ENCODE data around the gene SARM1.

The SARM1 gene

DNA sequence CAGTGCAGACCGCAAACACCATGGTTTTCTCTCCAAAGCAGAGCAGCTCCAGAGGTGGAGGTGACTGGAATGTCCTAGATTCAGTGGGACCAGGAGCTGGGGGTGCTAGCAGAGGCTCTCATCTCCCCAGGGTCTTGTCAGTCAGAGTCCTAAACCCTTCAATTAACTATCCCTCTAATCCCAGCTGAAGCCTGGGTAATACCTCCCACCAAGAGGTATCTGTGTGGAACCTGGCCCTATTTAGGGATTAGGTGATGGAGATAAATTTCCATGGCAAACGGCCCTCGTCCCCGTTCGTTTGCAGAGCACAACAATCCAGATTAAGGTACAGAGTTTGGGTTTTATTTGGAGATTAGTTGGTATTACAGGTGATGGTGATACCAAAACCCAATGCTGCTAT, 8.3 kb upstream of the SARM1 start (continued):
- TF ChIP-seq, protein P1, sequence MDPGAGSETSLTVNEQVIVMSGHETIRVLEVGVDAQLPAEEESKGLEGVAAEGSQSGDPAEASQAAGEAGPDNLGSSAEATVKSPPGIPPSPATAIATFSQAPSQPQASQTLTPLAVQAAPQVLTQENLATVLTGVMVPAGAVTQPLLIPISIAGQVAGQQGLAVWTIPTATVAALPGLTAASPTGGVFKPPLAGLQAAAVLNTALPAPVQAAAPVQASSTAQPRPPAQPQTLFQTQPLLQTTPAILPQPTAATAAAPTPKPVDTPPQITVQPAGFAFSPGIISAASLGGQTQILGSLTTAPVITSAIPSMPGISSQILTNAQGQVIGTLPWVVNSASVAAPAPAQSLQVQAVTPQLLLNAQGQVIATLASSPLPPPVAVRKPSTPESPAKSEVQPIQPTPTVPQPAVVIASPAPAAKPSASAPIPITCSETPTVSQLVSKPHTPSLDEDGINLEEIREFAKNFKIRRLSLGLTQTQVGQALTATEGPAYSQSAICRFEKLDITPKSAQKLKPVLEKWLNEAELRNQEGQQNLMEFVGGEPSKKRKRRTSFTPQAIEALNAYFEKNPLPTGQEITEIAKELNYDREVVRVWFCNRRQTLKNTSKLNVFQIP (CRISPR knock-in tag; IDR thresholded peaks at IDR 0.05; ENCODE audit: borderline replicate concordance, low read depth) = no peak
- no peak for TF ChIP-seq ZNF8 (CRISPR knock-in tag; IDR thresholded peaks at IDR 0.05)
- no peak for TF ChIP-seq OSR1 (CRISPR knock-in tag; IDR thresholded peaks at IDR 0.05)
- no peak for TF ChIP-seq ZNF70 (CRISPR knock-in tag; IDR thresholded peaks at IDR 0.05)
- TF ChIP-seq, protein P2, sequence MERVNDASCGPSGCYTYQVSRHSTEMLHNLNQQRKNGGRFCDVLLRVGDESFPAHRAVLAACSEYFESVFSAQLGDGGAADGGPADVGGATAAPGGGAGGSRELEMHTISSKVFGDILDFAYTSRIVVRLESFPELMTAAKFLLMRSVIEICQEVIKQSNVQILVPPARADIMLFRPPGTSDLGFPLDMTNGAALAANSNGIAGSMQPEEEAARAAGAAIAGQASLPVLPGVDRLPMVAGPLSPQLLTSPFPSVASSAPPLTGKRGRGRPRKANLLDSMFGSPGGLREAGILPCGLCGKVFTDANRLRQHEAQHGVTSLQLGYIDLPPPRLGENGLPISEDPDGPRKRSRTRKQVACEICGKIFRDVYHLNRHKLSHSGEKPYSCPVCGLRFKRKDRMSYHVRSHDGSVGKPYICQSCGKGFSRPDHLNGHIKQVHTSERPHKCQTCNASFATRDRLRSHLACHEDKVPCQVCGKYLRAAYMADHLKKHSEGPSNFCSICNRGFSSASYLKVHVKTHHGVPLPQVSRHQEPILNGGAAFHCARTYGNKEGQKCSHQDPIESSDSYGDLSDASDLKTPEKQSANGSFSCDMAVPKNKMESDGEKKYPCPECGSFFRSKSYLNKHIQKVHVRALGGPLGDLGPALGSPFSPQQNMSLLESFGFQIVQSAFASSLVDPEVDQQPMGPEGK (CRISPR knock-in tag; IDR thresholded peaks at IDR 0.05; ENCODE audit: borderline replicate concordance) = no peak

DNA sequence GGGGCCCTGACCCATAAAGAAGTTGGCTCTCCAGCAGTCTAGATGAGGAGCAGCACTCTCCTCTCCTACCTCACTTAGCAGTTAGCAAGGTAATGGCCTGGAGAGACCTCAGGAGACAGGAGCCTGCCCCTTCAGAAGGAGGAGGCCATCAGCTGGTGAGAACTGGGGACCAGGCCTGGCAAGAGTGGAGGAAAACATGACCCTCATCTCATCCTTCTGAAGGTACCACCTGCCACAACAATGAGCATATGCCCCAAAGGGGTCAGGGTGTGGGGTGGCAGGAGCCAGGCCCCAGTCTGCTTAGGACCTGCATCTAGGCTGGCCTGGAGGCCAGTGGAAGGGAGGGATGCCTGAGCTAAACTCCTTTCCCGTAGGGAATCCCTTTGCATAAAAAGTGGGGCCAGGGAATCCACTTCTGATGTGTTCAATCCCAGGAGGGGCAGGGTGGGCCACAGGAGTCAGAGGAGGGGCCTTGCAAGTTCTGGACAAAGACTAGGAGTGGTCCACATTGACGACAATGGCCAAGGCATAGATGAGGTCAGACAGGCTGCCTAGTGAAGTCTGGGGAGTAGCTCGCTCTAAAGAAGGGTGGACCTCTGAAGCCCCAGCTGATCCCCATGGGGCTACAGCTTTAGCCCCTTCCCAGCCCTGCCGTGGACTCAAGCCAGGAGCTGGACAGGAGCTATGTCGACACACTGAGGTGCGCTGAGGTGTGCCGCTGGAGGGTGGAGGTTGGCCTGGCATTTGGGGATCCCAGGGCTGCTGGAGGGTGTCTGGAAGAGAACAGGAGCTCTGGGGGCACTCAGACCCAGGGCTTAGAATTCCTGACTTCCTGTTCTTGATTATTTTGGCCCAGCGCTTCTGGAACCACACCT, 7.5 kb upstream of the SARM1 start:
- TF ChIP-seq ZNF8 (CRISPR knock-in tag; IDR thresholded peaks at IDR 0.05) (no peak), ESRRG (CRISPR knock-in tag; IDR thresholded peaks at IDR 0.05) (no peak), OSR1 (CRISPR knock-in tag; IDR thresholded peaks at IDR 0.05) (no peak), ISL1 (CRISPR knock-in tag; IDR thresholded peaks at IDR 0.05) (no peak), GLIS3 (CRISPR knock-in tag; IDR thresholded peaks at IDR 0.05) (no peak), ZC3H10 (CRISPR knock-in tag; IDR thresholded peaks at IDR 0.05) (no peak), TOX (CRISPR knock-in tag; IDR thresholded peaks at IDR 0.05; ENCODE audit: borderline replicate concordance) (no peak), ARNTL (CRISPR knock-in tag; IDR thresholded peaks at IDR 0.05; ENCODE audit: borderline replicate concordance, low read depth) (no peak), ZNF565 (CRISPR knock-in tag; conservative IDR thresholded peaks at IDR 0.05; ENCODE audit: low read depth) (no peak), ZFP30 (CRISPR knock-in tag; IDR thresholded peaks at IDR 0.05) (no peak), ZFP3 (CRISPR knock-in tag; IDR thresholded peaks at IDR 0.05) (no peak), TCF4 (CRISPR knock-in tag; IDR thresholded peaks at IDR 0.05; ENCODE audit: borderline replicate concordance) (no peak)
- TF ChIP-seq, protein P2 (CRISPR knock-in tag; IDR thresholded peaks at IDR 0.05; ENCODE audit: borderline replicate concordance) = no peak
- TF ChIP-seq, protein P3, sequence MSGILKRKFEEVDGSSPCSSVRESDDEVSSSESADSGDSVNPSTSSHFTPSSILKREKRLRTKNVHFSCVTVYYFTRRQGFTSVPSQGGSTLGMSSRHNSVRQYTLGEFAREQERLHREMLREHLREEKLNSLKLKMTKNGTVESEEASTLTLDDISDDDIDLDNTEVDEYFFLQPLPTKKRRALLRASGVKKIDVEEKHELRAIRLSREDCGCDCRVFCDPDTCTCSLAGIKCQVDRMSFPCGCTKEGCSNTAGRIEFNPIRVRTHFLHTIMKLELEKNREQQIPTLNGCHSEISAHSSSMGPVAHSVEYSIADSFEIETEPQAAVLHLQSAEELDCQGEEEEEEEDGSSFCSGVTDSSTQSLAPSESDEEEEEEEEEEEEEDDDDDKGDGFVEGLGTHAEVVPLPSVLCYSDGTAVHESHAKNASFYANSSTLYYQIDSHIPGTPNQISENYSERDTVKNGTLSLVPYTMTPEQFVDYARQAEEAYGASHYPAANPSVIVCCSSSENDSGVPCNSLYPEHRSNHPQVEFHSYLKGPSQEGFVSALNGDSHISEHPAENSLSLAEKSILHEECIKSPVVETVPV (CRISPR knock-in tag; IDR thresholded peaks at IDR 0.05) = no peak
- TF ChIP-seq, protein P1 (CRISPR knock-in tag; IDR thresholded peaks at IDR 0.05; ENCODE audit: borderline replicate concordance, low read depth) = no peak
- TF ChIP-seq, protein P4, sequence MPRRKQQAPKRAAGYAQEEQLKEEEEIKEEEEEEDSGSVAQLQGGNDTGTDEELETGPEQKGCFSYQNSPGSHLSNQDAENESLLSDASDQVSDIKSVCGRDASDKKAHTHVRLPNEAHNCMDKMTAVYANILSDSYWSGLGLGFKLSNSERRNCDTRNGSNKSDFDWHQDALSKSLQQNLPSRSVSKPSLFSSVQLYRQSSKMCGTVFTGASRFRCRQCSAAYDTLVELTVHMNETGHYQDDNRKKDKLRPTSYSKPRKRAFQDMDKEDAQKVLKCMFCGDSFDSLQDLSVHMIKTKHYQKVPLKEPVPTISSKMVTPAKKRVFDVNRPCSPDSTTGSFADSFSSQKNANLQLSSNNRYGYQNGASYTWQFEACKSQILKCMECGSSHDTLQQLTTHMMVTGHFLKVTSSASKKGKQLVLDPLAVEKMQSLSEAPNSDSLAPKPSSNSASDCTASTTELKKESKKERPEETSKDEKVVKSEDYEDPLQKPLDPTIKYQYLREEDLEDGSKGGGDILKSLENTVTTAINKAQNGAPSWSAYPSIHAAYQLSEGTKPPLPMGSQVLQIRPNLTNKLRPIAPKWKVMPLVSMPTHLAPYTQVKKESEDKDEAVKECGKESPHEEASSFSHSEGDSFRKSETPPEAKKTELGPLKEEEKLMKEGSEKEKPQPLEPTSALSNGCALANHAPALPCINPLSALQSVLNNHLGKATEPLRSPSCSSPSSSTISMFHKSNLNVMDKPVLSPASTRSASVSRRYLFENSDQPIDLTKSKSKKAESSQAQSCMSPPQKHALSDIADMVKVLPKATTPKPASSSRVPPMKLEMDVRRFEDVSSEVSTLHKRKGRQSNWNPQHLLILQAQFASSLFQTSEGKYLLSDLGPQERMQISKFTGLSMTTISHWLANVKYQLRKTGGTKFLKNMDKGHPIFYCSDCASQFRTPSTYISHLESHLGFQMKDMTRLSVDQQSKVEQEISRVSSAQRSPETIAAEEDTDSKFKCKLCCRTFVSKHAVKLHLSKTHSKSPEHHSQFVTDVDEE (CRISPR knock-in tag; IDR thresholded peaks at IDR 0.05) = no peak
- TF ChIP-seq, protein P5, sequence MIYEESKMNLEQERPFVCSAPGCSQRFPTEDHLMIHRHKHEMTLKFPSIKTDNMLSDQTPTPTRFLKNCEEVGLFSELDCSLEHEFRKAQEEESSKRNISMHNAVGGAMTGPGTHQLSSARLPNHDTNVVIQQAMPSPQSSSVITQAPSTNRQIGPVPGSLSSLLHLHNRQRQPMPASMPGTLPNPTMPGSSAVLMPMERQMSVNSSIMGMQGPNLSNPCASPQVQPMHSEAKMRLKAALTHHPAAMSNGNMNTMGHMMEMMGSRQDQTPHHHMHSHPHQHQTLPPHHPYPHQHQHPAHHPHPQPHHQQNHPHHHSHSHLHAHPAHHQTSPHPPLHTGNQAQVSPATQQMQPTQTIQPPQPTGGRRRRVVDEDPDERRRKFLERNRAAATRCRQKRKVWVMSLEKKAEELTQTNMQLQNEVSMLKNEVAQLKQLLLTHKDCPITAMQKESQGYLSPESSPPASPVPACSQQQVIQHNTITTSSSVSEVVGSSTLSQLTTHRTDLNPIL (CRISPR knock-in tag; IDR thresholded peaks at IDR 0.05; ENCODE audit: low read depth) = no peak
- no peak for ATAC-seq

All from SK-N-SH treated with all-trans-retinoic acid at 6 μM for 48 hours (cell line).